ENCODE results near the gene CCDC28A. TPM values are rescaled to one million over a fixed set of nuclear protein-coding genes. Genes with fewer than 3 reads are reported as not detected.

Gene CCDC28A
- total and polyA plus RNA-seq, 10 donors = 20.0 to 43.9 (median 33.8) TPM

- H3K4me3 ChIP-seq = no peak overlapping the region
- H3K9me3 ChIP-seq = no peaks in the 10 kb centered on the region
- no peak for DNase-seq
- WGBS, 5 donors = 58 to 72% (median 67%) methylated on average over 10 of the region's 10 CpGs
- H3K4me1 ChIP-seq = peaks cover 0 to 21% (median 4%) of the 10 kb centered on the region in 6 donors
- no peaks in the 10 kb centered on the region for H3K36me3 ChIP-seq
- no peaks in the 10 kb centered on the region for H3K27me3 ChIP-seq (replicated peaks in 1 of 7)
- TF ChIP-seq CTCF (IDR thresholded peaks at IDR 0.05 in 8 of 11, conservative IDR thresholded peaks at IDR 0.05 in 3 of 11) = no peak
- TF ChIP-seq POLR2AphosphoS5 (IDR thresholded peaks at IDR 0.05) = no peak
- no peak for TF ChIP-seq POLR2A (IDR thresholded peaks at IDR 0.05)
- no peak overlapping the region for H3K27ac ChIP-seq
- intact Hi-C loops (cut with DNase I; ENCODE audit: low total_unique reads) = loop anchor here (5.0 kb wide), 2 partner anchors 169 to 544 kb away; partner anchors contain the start of gene REPS1
Measured at GRCh38 chr6:138818496-138819194, 45.1 kb downstream of the CCDC28A start.

- Histone ChIP-seq H3K4me1 (peaks cover 0 to 16% (median 4%) of the 10 kb centered on the region in 6 donors), H3K4me3 (no peak overlapping the region), H3K27ac (no peak overlapping the region), H3K27me3 (replicated peaks in 1 of 7) (no peaks in the 10 kb centered on the region), H3K36me3 (no peaks in the 10 kb centered on the region), H3K9me3 (no peaks in the 10 kb centered on the region)
- no peak for DNase-seq
- no peak for TF ChIP-seq POLR2AphosphoS5 (IDR thresholded peaks at IDR 0.05)
- TF ChIP-seq POLR2A (IDR thresholded peaks at IDR 0.05) = no peak
- no peak for TF ChIP-seq CTCF (IDR thresholded peaks at IDR 0.05 in 8 of 11, conservative IDR thresholded peaks at IDR 0.05 in 3 of 11)
- 94 to 96% (median 95%) methylated on average over 4 of the region's 4 CpGs for WGBS, 5 donors
- intact Hi-C loops (cut with DNase I; ENCODE audit: low total_unique reads) = no loop called here
Measured at GRCh38 chr6:138821519-138821918, 48.0 kb downstream of the CCDC28A start.

- Histone ChIP-seq H3K36me3 (no peaks in the 10 kb centered on the region), H3K4me1 (no peaks in the 10 kb centered on the region), H3K27me3 (replicated peaks in 1 of 7) (no peaks in the 10 kb centered on the region), H3K27ac (no peak overlapping the region), H3K4me3 (no peak overlapping the region), H3K9me3 (no peaks in the 10 kb centered on the region)
- intact Hi-C loops (cut with DNase I; ENCODE audit: low total_unique reads) = no loop called here
- WGBS, 5 donors = 76 to 81% (median 78%) methylated on average over 11 of the region's 11 CpGs
- TF ChIP-seq POLR2A (IDR thresholded peaks at IDR 0.05) = no peak
- TF ChIP-seq CTCF (IDR thresholded peaks at IDR 0.05 in 8 of 11, conservative IDR thresholded peaks at IDR 0.05 in 3 of 11) = no peak
- no peak for TF ChIP-seq POLR2AphosphoS5 (IDR thresholded peaks at IDR 0.05)
- no peak for DNase-seq
Measured at GRCh38 chr6:138824482-138825144, 51.0 kb downstream of the CCDC28A start.

DNA sequence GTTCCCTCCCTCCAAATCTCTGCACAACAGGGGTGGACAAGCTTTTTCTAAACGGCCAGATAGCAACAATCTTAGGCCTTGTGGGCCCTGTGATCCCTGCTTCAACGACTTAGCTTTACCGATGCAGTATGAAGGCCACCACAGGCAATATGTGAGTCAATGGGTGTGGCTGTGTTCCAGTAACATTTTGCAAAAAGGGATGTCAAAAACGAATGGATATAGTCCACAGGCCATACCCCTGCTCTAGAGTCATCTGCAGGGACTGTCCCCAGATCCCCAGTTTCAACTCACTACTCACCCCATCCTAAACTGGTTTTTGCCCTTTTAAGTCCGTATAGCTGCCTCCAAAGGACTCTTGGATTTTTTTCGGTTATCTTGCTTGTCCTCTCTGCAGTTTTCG, 56.7 kb downstream of the CCDC28A start:
- no peaks in the 10 kb centered on the region for H3K36me3 ChIP-seq
- no peak for TF ChIP-seq POLR2A (IDR thresholded peaks at IDR 0.05)
- no peak for TF ChIP-seq POLR2AphosphoS5 (IDR thresholded peaks at IDR 0.05)
- no peaks in the 10 kb centered on the region for H3K4me1 ChIP-seq
- WGBS, 5 donors = 79 to 89% (median 85%) methylated on average over 7 of the region's 7 CpGs
- H3K4me3 ChIP-seq = no peak overlapping the region
- DNase-seq = no peak
- intact Hi-C loops (cut with DNase I; ENCODE audit: low total_unique reads) = no loop called here
- peaks cover 0 to 3% (median 0%) of the 10 kb centered on the region in 8 donors for H3K9me3 ChIP-seq
- no peaks in the 10 kb centered on the region for H3K27me3 ChIP-seq (replicated peaks in 1 of 7)
- no peak overlapping the region for H3K27ac ChIP-seq

All from spleen (tissue), 11 donors.